ENCODE results near the gene DNAJC4.

Gene DNAJC4

DNA sequence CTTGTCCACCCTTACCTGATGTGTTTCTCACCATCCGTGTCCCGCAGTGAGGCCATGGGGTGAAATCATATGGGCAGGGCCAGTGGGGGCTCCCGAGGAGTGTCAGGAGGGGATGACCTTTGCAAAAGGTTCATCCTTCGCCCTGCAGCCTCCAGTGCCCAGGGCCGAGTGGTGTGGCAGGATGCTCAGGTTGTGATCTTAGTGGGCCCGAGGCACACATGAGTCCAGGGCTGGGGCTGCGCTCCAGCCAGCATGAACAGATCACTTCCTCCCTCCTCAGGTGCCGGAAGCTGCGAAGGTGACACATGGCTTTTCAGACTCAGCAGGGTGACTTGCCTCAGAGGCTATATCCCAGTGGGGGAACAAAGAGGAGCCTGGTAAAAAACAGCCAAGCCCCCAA is 7.7 kb downstream of the DNAJC4 start:
- TF ChIP-seq, protein P1, sequence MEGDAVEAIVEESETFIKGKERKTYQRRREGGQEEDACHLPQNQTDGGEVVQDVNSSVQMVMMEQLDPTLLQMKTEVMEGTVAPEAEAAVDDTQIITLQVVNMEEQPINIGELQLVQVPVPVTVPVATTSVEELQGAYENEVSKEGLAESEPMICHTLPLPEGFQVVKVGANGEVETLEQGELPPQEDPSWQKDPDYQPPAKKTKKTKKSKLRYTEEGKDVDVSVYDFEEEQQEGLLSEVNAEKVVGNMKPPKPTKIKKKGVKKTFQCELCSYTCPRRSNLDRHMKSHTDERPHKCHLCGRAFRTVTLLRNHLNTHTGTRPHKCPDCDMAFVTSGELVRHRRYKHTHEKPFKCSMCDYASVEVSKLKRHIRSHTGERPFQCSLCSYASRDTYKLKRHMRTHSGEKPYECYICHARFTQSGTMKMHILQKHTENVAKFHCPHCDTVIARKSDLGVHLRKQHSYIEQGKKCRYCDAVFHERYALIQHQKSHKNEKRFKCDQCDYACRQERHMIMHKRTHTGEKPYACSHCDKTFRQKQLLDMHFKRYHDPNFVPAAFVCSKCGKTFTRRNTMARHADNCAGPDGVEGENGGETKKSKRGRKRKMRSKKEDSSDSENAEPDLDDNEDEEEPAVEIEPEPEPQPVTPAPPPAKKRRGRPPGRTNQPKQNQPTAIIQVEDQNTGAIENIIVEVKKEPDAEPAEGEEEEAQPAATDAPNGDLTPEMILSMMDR (IDR thresholded peaks at IDR 0.05; ENCODE audit: insufficient read depth, low read length, poor library complexity, severe bottlenecking) = no peak
- no peak for DNase-seq (ENCODE audit: extremely low read depth, insufficient read length)
- H3K4me3 ChIP-seq (replicated peaks; ENCODE audit: low read depth, low read length) = no peak overlapping the region

DNA sequence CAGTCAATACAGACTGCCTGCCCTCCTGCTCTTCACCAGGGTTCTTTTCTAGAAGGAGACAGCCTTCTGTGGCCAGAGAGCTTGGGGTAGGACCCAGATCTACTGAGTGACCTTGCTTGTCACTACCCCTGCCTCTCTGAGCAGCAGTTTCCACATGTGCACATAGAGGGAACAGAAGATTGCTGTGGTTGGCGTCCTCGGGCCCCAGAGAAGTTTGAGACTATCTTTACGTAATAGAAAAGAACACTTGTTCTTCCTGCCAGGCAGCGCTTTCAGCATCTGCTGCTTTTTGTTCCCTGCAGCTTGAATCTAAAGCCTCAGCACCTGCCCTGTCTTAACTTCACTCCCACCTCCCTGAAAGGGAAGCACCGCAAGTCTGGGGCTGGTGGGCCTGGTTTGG is 8.7 kb downstream of the DNAJC4 start:
- Histone ChIP-seq H3K27me3 (replicated peaks; ENCODE audit: control insufficient read depth, insufficient read depth, low read length) (no peaks in the 10 kb centered on the region), H3K36me3 (ENCODE audit: control insufficient read depth, insufficient read depth, low read length) (peaks cover 11% of the 10 kb centered on the region), H3K4me3 (replicated peaks; ENCODE audit: low read depth, low read length) (no peak overlapping the region)
- DNase-seq (ENCODE audit: extremely low read depth, insufficient read length) = no peak
- TF ChIP-seq, protein P1 (IDR thresholded peaks at IDR 0.05; ENCODE audit: insufficient read depth, low read length, poor library complexity, severe bottlenecking) = no peak

More for the DNA sequence above, 7.7 kb downstream of the DNAJC4 start:
- peaks cover 2% of the 10 kb centered on the region for H3K36me3 ChIP-seq (ENCODE audit: control insufficient read depth, insufficient read depth, low read length)
- H3K27me3 ChIP-seq (replicated peaks; ENCODE audit: control insufficient read depth, insufficient read depth, low read length) = no peaks in the 10 kb centered on the region

DNA sequence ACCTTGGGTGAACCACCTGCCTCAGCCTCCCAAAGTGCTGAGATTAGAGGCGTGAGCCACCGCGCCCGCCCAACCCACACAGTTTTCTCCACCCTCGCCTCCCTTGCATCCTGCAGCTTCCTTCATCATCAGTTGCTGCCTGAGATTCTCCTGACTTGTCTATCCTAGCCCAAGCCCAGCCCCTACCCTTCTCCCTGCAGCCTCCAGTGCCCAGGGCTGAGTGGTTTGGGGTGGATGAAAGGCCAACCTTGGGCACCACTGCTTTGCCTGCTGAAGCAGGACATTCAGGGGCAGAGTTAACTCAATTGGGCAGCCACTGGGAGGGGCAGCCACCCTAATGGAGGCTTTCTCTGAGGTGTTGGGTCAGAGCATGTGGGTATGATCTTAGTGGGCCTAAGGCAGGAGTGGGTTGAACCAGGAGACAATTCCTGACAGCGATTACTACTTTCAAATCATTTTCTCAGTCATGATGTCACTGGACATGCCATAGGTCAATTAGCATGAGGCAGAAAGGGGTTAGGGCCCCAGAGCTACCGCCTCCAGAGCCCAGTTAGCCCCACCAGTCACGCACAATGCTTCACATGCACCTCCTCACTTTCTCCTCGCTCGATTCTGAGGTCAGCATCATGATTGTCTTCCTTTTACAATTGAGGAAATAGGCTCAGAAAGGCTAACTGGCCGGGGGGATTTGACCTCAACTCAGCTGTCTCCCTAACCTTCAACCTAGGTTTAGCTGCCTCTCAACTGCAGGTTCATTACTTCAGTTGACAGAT is 9.5 kb downstream of the DNAJC4 start:
- peaks cover 13% of the 10 kb centered on the region for H3K36me3 ChIP-seq (ENCODE audit: control insufficient read depth, insufficient read depth, low read length)
- H3K4me3 ChIP-seq (replicated peaks; ENCODE audit: low read depth, low read length) = peak overlapping the region; percentile 89
- DNase-seq (ENCODE audit: extremely low read depth, insufficient read length) = peak; percentile 67
- no peaks in the 10 kb centered on the region for H3K27me3 ChIP-seq (replicated peaks; ENCODE audit: control insufficient read depth, insufficient read depth, low read length)
- TF ChIP-seq, protein P1 (IDR thresholded peaks at IDR 0.05; ENCODE audit: insufficient read depth, low read length, poor library complexity, severe bottlenecking) = no peak

DNA sequence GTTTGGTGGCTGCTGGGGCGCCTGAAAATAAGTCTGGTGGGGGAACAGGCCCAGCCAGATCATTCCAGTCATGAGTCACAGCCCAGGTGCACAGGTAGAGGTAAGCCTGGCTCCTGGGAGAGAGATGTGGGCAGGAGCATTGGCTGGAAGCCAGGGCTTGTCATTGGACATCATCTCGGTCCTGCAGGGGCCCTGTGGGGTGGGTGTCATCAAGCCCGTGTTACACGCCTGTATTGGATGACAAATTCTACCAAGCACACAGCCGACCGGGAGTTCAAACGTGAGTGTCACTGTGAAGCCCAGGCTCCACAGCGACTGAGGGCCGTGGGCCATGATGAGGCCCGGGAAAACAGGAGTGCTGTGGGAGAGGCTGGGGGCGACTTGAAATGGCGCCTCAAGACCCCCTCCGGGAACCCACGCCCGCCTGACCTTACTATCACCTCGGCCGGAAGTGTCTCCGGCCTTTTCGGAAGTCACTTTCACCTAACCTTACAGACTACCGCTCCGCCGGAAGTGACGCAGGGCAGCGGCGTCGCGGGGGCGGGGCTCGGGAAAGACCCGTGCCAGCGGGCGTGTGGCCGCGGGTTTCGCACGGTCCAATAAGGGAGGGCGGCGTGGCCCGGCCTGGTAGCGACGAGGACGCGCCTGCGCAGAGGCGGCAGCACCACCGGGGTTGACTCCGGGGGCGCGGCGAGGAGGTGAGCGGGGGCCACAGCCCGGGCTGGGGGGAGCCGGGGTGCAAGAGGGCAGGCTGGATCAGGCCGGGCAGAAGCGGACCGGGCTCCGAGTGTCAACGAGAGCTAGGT is 10.3 kb downstream of the DNAJC4 start, which contains the start of gene FKBP2:
Gene FKBP2 (plus strand): TSS at position 661 of the 806 bp plus-strand sequence. CDS start 1,293 bp downstream, outside the sequence.
- DNase-seq (ENCODE audit: extremely low read depth, insufficient read length) = peak; percentile 99
- H3K36me3 ChIP-seq (ENCODE audit: control insufficient read depth, insufficient read depth, low read length) = peaks cover 14% of the 10 kb centered on the region
- TF ChIP-seq, protein P1 (IDR thresholded peaks at IDR 0.05; ENCODE audit: insufficient read depth, low read length, poor library complexity, severe bottlenecking) = no peak

DNA sequence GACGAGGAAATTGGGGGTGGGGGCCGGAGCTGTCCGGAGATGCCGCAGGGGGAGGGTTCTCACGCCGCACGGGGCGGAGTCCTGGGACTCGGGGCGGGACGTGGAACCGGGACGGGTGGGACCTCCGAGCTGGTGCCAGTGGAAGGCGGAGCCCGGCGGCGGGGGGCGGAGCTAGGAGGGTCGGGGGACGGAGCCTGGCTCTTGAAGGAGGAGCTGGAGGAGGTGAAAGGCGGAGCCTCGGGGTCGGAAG is 10.8 kb downstream of the DNAJC4 start:
- TF ChIP-seq, protein P1 (IDR thresholded peaks at IDR 0.05; ENCODE audit: insufficient read depth, low read length, poor library complexity, severe bottlenecking) = no peak
- H3K36me3 ChIP-seq (ENCODE audit: control insufficient read depth, insufficient read depth, low read length) = peaks cover 14% of the 10 kb centered on the region
- H3K4me3 ChIP-seq (replicated peaks; ENCODE audit: low read depth, low read length) = peak overlapping the region; percentile 89
- no peaks in the 10 kb centered on the region for H3K27me3 ChIP-seq (replicated peaks; ENCODE audit: control insufficient read depth, insufficient read depth, low read length)
- peak; percentile 99 for DNase-seq (ENCODE audit: extremely low read depth, insufficient read length)

More for the DNA sequence above, 10.3 kb downstream of the DNAJC4 start, which contains the start of gene FKBP2:
- no peaks in the 10 kb centered on the region for H3K27me3 ChIP-seq (replicated peaks; ENCODE audit: control insufficient read depth, insufficient read depth, low read length)
- peak within 1 kb of the TSS; percentile 89 for H3K4me3 ChIP-seq (replicated peaks; ENCODE audit: low read depth, low read length)

All from GM06990 (cell line).